ENCODE measurements around the gene PGBD1. TPM values are rescaled to one million over a fixed set of nuclear protein-coding genes. Genes with fewer than 3 reads are reported as not detected.

The PGBD1 gene
- total and polyA plus RNA-seq, 2 of the 8 experiments (the other 6 are each of a cell fraction or from before 2014, with no cell fraction given): 2.5 to 9.2 TPM

GRCh38 chr6:28311139-28311823 is 29.9 kb downstream of the PGBD1 start (continued):
- TF ChIP-seq CBX5 (IDR thresholded peaks at IDR 0.05; ENCODE audit: low read depth, low read length): no peak
- no peak for TF ChIP-seq SIN3A (conservative IDR thresholded peaks at IDR 0.05 in 1 of 2, IDR thresholded peaks at IDR 0.05 in 1 of 2; ENCODE audit: low read depth in 1 of 2, low read length in 2 of 2)
- TF ChIP-seq RXRA (IDR thresholded peaks at IDR 0.05; ENCODE audit: insufficient read depth, low read depth, low read length): no peak
- no peak for TF ChIP-seq ATF3 (IDR thresholded peaks at IDR 0.05; ENCODE audit: insufficient read depth, low read depth, low read length)
- no peak for TF ChIP-seq EGR1 (IDR thresholded peaks at IDR 0.05; ENCODE audit: borderline replicate concordance, low read depth, low read length)
- TF ChIP-seq SP2 (IDR thresholded peaks at IDR 0.05; ENCODE audit: low read length): no peak
- no peak for TF ChIP-seq RBBP5 (IDR thresholded peaks at IDR 0.05; ENCODE audit: borderline replicate concordance, low read depth, low read length)
- no peak for TF ChIP-seq NRF1 (IDR thresholded peaks at IDR 0.05; ENCODE audit: low read depth, low read length)

Data from H1 (cell line).